ENCODE data around the gene LIPC.

LIPC gene

DNA sequence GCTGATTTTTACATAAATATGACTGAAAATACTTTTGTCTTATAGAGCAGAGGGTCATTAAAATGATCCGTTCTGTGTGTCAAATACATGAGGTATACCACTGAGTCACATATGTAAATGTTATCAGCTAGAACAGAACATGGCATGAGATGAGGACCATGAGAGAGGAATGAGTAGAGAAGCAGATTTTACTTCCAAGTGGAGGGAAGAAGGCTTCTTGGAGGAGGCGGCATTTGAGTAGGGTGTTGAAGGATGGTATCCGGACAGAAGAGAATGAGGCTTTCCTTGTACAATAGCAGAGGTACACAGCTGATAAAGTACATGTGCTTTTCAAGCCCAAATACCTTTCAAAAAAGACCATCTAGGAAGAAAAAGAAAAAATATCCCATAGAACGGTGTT, 4.8 kb downstream of the LIPC start:
- DNase-seq (ENCODE audit: low read depth) = no peak

DNA sequence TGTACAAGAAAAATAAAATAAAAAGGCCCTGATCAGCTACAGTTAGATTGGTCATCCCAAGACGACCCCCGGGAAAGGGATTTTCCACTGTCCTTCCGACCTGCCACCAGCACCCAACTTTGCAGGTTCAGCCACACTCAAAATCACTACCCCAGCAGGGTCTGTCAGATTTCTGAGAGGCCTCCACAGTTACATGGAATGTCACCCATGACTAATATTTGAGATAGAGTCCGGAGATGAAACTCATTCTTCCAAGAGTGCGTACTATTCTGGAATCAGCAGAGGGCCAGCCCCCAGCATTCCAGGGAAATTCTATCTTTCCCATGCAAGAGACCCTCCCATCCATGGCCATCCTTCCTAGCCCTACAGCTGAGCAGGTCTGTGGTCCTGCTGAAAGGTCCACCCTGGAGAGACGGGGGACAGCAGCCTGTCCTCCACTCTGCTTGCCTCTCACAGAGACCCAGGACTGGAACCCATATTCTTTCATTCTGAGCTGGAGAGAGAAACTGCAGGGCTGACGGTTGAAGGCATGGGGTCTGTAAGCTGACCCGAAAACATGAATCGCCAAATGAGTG, 5.8 kb downstream of the LIPC start:
- no peak for DNase-seq (ENCODE audit: low read depth)

DNA sequence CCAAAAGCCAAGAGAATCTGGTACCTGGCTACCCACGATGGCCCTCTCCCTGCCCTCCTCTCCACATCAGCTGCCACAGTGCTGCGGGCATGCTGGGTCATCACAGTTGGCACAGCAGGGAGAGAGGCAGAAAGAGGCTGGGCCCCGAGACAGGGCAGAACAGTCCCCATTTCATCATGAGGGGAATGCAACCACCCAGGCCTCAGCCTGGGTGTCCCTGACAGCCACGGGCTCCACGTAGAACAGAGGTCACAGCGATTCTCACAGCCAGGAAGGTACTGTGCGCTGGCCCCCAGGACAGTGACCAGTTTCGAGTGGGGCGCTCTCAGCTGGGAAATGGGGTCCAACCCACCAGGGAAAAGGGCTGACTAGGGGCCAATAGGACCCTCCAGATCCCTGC, 6.3 kb downstream of the LIPC start:
- DNase-seq (ENCODE audit: low read depth) = no peak

DNA sequence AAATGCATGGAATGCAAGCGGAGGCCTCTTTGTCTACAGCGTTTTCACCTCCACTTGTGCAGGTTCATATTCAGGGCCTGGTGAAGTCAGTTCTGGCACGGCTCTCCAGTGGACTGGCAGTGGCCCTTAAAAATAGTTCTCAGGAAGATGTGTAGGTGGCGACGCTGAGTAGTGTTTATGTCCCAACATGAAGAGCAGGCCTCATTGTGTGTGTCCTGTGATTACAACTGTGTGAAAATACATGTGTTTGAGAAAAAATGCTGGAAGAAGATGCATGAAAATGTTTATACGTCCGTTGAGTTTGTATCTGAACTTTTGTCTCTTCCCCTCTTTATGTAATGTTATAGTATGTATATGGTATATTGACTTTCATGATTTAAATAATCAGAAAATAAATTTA, 7.2 kb downstream of the LIPC start:
- DNase-seq (ENCODE audit: low read depth) = peak; percentile 67

DNA sequence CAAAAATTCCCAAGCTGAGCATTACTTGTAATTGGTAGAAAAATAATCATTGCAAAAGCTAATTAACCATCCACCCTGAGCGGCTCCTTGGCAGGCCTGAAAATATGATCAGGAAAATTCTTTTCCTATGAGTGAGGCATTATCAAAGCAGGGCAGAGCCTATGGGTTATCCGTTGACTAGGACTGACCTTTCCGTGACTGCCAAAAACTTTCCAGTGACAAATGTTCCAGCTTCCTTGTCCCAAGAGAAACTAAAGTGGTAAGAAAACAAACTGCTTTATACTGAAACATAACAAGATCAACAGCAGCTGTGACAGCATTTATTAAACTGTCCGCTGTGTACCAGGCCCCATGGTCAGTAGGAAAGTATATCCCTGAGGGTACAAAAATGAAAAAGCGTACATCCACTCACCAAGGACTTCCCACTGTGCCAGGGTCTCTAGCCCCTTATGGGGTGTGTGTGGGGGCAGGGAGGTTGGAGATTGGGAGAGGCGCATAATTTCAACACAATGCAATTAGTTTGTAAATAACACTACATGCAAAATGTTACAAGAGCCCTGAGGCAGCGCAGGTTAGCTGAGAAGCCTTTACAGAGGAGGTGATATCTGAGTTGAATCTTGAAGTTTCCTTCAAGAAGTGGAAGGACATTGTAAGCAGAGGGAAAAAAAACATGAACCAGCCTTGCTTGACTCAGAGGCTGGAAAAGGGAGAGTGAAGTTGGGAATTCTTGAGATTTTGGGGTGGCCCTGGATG, 8.5 kb downstream of the LIPC start:
- peak; percentile 39 for DNase-seq (ENCODE audit: low read depth)

DNA sequence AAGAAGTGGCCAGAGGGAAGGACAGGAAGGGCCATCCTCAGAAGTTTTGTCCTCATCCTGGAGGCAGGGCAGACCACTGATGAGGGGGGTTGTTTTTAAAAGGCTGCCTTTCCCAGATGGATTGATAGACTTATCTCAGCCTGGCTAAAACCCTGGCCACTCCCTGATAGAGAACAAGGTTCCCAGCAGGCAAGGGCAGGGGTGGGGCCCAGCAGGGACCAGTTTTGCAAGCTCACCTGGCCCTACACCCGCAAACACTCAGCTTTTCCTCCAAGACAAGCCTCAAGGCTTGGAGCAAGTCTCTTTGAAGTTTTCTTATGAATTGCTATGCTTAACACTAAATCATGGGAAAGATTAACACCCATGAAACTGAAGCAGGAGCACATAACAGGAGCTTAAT, 9.1 kb downstream of the LIPC start:
- DNase-seq (ENCODE audit: low read depth) = no peak

DNA sequence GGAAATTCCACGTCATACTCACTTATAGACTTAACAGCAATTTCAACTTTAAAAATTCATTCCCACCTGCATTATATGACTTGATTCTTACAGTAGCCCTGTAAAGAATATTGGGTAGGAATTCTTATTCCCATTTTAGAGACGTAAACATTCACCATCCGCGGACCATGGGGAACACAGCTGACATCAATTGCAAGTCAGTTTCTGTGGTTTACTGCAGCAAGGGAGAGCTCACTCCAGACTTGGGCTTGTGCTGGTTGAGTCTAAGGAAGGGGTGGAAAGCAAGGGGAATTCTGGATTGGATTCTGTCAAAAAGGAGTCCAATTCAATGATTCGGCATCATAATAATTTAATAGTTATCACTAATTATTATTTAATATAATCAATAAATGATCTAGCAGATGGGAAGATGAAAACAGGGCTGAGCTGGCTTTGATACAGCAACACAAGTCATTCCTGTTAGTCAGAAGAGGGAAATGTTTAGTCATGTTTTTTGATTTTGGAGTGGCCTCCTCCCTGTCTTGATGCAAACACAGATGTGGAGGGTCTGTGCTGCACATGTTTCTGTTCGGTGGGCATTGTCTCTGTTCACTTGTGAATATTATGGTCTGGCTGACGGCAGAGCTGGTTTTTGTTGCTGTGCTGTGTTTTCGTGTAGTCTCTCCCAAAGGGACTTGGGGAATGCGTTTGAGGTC, 9.7 kb downstream of the LIPC start:
- DNase-seq (ENCODE audit: low read depth) = peak; percentile 83

DNA sequence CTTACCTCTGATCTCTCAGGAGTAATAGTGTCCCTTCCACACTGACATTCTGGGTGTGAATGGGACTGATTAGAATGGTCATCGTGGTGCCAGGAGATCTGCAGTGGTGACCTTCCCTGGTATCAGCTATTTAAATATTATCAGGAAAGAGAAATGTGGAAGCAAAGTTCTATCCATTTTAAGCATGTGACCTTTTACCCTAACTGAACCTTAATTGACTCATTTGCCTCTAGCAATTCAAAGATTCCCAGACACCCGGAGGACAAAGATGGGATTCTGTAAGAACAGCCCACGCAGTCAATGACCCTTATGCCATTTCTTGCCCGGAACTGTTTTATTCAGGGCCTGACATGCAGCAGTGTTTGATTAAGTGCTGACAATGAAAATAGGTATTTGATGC, 10.3 kb downstream of the LIPC start:
- no peak for DNase-seq (ENCODE audit: low read depth)

DNA sequence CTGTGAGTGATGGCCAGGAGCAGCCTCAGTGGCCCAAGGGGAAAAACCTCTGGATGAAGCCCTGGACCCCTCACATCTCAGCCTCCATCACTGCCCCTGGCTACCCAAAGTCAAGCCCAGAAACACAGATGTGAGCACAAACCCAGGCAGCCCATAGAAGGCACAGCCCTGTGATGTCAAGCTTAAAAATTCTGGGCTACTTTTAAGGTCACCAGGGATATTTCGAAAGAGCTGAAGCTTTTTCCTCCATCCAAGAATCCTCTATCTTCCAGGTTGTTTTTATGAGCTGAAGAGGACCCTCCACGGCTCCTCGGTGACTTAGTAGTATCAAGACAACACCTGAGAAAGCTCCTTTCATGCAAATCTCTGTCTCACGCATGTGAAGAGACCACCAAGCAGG, 11.5 kb downstream of the LIPC start:
- no peak for DNase-seq (ENCODE audit: low read depth)

DNA sequence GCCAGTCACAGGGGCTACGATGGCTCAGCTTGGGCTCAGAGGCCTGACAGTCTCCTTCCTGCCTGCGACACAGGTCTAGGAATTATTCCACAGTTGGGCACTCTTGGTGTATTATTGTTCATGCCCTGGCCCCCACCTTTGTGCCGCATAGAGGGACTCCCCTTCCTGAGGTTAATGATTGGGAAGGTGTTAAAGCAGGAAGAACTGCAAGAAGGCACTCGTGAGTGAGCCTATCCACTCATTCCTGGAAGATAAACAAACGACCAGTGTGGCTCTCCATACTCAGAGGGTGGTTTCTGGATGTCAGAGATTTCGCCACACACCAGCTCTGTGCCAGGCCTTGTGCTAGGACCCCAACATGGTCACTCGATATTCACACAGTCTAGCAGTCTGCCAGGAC, 12.3 kb downstream of the LIPC start:
- DNase-seq (ENCODE audit: low read depth) = no peak

DNA sequence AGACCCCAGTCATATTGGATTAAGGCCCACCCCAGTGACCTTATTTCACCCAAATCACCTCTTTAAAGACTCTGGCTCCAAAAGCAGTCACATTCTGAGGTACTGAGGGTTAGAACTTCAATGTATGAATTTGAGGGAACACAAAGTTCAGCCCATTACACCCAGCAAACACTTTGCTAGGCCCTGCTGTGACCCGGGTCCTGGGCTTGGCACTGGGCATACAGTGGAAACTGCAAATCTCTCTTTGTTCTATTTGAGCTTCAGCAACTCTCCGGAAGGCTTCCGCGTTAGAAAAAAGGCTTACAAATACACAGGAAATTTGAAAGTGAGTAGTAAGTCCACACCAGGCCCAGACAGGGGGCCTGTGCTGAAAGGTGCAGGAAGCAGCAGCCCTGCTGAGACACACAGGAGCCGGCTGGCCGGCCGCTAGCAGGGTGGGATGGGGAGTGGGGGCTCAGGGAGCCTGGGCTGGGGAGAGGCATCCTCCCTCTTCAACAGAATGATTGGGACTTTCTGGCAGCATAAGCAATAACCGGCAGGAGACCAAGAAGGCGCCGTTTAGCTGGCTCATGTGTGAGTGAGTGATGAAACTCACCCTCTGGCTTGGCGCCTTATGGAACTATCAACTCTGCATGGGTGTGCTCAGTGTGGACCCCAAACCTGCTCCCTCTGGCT, 13.0 kb downstream of the LIPC start:
- DNase-seq (ENCODE audit: low read depth) = no peak

DNA sequence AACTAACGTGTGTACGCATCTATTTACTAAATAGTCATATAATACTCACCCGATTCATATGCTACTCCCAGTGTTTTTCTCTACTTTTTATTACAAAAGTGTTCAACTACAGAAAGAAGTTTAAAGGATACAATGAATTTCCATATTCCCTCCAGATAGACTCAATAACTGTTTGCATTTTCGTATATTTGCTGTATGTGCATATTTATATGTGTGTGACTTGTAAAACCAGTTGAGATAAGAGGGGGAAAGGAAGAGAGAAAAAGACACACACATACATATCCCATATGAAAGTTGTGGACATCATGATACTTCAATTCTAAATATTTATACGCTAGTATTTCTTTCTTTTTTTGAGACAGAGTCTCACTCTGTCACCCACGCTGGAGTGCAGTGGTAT, 14.1 kb downstream of the LIPC start:
- no peak for DNase-seq (ENCODE audit: low read depth)

DNA sequence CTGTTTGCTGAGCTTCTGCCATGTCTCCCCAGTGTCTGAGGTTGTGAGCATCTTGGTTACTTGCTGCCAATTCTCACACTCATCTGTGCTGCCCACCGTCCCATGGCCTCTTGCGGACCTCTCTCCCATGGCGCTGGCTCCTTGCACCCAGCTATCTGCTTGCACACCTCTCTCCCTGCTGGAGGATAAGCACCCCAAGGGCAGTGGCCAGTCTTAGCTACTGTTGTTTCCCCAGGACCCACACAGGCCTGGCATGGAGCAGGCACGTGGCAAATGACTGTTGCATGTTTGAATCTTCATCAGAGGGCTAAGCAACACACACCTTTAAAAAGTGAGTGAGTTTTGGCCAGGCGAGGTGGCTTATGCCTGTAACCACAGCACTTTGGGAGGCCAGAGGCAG, 14.7 kb downstream of the LIPC start:
- DNase-seq (ENCODE audit: low read depth) = no peak

DNA sequence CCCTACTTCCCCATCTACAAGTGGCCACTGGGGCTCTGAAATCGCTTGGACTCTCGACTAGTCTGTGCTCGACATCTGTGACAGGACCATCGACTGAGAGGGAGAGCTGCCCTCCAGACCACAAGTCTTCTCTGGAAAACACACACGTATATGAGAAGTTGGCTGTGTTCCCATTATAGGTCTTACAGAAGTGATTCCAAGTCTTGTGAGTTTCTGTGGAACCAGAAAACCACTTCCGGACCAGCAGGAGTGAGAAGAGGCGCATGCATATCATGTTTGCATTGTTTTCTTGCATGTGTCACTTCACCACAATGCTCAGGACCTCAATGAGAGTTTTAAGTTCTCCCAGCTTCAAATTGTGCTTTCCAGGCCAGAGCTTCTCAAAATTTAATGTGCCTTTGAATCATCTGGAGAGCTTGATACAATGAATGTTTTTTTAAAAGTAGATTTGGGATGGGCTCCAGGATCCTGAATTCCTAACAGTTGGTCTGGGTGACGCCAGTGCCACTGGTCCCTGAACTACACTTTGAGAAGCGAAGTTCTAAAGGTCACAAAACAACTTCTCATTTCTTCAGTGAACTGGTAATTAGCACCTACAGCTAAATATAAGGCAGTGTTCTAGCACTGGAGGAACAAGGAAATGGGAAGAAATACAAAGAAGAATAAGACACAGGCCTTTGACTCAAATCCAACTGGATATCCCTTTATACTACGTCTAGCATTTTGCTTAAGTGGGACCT, 15.7 kb downstream of the LIPC start:
- DNase-seq (ENCODE audit: low read depth) = peak; percentile 81

DNA sequence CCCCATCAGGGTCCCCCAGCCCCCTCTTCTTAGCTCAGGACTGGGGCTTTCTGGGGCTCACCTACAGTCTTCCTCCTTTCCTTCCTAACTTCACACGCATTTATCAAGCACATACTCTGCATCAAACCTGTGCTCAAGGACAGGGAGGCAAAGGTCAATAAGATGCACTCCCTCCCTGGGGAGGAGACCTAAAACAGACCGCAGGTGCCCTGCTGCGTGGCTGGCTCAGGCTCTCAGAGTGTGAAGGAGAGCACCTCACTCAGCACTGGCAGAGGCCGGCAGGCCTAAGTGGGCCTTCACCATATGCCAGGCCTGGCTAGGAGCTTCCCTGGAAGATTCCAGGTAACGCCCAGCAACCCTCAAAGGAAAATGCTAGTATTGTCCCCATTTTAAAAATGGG, 16.5 kb downstream of the LIPC start:
- no peak for DNase-seq (ENCODE audit: low read depth)

DNA sequence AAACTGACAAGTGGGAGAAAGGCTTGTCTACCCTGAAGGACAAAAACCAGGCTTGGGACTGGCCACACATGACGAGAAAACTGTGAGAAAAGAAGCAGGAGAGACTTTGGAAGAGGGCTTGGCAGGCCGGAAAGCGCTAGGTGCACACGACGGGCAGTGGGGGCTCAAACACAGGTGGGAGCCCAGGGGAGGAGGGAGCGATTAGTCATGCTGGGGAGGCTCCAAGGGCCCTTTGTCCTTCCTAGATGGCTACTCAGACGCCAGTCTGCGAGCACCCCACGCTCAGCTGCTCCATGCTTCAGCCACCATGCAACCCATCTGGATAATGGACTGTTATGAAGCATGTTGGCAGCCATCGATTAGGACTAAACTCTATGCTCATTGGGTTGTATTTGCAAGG, 17.1 kb downstream of the LIPC start:
- DNase-seq (ENCODE audit: low read depth) = no peak

DNA sequence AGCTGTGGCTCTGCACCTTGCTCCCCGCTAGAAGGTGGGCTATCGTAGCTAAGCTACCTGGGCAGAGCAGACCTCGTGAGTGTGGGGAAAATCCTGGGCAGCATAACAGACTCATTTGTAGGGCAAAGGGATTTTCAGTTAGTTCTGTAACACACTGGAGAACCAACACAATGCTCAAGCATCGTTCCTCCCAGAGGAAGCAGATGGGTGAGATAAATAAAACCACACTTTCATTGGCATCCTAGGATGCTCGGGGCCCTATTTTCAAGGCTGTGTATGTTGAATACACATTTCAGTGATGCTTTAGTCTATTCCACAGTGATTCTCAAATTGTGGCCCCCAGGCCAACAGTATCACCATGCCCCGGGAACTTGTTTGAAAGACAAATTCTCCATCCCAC, 20.0 kb downstream of the LIPC start:
- DNase-seq (ENCODE audit: low read depth) = no peak

DNA sequence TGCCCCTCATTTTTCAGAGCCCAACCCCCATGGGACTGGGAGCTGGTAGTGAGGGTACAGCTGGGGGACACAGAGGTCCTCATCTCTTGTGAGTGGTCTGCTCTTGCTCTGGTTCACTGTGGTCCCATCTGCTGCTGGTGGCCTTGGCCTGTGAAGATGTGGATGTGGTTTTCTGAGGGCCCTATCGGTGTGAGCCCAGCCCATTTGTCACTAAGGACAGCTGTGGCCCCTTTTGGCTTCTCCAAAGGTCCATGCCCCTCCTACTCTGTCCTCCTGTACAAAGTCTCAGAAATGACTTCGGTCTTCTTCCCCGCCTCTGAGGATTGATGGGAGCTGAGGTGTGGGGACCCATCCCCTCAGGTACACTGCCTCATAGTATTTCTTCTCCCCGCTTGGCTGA, 21.0 kb downstream of the LIPC start:
- DNase-seq (ENCODE audit: low read depth) = no peak

DNA sequence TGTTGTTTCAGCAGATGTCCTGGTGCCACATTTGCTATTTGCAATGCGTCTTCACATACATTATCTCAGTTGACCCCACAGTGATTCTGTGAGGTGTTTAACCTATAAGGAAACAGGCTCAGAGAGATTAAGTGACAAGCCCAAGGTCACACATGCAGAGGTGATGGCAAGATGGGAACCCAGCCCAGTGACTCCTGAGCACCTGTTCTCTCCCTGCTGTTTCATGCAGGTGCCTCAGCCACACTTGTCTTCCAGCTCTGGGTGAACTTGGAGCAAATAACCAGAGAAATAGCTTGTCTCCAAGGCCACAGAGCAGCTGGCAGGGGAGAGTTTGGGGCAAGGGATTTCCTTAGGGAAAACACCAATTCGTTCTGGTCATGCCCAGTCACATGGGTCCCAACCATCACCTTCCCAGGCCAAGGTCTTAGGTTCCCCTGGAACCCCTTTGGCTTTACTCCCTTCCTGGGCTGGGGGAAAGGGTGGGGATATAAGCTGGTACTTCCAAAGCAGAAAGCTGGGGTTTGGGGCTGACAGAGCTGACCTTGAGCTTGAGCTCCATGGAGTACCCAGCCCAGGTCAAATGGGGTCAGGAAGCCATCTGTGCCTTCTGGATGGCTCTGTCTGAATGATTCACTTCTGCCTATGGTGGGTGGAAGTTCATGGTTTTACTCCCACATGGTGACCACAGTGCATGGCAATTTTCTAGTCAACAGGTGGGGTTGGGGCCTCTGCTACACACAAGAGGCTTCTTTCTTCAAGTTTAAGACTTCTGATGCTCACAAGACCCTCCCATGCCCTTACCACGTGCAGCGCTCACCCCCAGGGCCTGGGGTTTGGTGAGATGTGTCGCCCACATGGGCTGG, 22.4 kb downstream of the LIPC start:
- DNase-seq (ENCODE audit: low read depth) = no peak

DNA sequence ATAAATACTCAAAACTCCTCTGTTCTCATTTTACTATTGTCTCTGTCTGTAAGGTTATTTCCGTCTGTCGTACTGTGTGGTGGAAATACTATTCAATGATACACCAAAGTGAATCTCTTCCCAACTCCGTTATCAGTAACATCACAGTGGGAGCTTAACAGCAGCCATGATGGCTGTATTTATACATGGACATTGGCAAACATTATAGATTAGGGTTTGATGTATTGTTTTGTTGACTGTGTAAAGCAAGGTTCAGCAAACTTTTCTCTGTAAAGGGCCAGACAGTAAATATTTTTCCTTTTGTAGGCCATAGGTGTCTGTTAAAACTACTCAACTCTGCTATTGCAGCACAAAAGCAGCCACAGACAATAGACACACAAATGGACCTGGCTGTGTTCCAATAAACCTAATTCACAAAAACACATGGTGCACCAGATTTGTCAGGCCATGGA, 23.2 kb downstream of the LIPC start:
- no peak for DNase-seq (ENCODE audit: low read depth)

DNA sequence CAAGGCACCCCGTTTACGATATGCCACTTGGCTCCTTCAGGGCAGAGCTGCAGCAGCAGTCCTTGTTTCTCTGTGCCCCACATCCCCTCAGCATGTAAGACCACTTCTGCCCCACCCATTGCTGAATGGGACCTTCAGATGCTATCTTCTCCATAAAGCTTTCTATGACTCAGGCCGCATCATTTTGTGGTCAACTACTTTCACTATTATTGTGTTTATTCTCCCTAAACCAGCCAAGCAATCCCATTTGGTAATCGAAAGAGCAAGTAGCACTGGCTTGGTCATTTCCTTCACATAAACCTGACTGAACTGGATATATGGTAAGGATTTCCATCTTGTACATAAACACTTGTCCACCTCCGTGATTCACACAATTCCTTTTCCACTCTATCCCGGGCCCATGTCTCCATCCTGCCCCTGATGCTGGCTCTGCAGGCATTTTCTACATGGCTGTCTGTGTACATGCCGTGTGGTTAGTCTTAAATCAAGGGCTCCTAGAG, 25.7 kb downstream of the LIPC start:
- peak; percentile 91 for DNase-seq (ENCODE audit: low read depth)

Data from iris pigment epithelial cell (primary cell).